ENCODE measurements around the gene TMEM200C.

DNA sequence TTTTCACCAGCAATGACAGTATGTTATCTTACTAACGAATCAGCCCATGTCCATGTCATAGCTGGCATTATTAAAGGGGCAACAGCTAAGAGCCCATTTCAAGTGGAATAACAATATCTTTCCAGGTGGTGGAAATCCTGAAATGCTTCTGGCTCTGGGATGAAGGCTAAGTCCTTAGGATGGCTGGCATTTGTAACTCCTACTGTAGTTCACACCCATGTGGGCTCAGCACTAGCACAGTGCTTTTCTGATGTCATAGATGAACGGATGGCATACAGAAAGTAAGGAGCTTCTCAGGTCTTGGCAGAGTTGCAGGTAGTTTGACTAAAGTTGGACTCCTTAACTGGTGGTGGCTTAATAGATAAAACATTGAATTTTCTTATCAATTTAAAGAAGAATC is 10.0 kb downstream of the TMEM200C start:
- TF ChIP-seq, protein P1, sequence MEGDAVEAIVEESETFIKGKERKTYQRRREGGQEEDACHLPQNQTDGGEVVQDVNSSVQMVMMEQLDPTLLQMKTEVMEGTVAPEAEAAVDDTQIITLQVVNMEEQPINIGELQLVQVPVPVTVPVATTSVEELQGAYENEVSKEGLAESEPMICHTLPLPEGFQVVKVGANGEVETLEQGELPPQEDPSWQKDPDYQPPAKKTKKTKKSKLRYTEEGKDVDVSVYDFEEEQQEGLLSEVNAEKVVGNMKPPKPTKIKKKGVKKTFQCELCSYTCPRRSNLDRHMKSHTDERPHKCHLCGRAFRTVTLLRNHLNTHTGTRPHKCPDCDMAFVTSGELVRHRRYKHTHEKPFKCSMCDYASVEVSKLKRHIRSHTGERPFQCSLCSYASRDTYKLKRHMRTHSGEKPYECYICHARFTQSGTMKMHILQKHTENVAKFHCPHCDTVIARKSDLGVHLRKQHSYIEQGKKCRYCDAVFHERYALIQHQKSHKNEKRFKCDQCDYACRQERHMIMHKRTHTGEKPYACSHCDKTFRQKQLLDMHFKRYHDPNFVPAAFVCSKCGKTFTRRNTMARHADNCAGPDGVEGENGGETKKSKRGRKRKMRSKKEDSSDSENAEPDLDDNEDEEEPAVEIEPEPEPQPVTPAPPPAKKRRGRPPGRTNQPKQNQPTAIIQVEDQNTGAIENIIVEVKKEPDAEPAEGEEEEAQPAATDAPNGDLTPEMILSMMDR (IDR thresholded peaks at IDR 0.05; ENCODE audit: insufficient read depth, low read length, poor library complexity, severe bottlenecking): no peak
- TF ChIP-seq EZH2phosphoT487 (conservative IDR thresholded peaks at IDR 0.05; ENCODE audit: low read length): no peak
